GM18498 (cell line): ENCODE results near the gene CNFN.

ENCODE experiments used
- ATAC-seq: cut with Tn5 transposase; IDR thresholded peaks from one replicate; pipeline ENCODE4 v1.9.1; 2021; ENCODE audit warnings: mild to moderate bottlenecking, moderate library complexity; ENCODE audit not compliant: unreplicated experiment

The CNFN gene

GRCh38 chr19:42376177-42376555, 13.9 kb downstream of the CNFN start:
- no peak for ATAC-seq

- no peak for ATAC-seq
Observed at GRCh38 chr19:42375415-42376176, 14.5 kb downstream of the CNFN start.

- no peak for ATAC-seq
Observed at GRCh38 chr19:42374826-42375376, 15.2 kb downstream of the CNFN start.

GRCh38 chr19:42370626-42371175, 19.4 kb downstream of the CNFN start:
- no peak for ATAC-seq

- no peak for ATAC-seq
Observed at GRCh38 chr19:42370068-42370520, 20.0 kb downstream of the CNFN start.

- no peak for ATAC-seq
Observed at GRCh38 chr19:42369433-42370067, 20.5 kb downstream of the CNFN start.

GRCh38 chr19:42368765-42369164, 21.3 kb downstream of the CNFN start:
- ATAC-seq = no peak

- no peak for ATAC-seq
Observed at GRCh38 chr19:42368360-42368759, 21.7 kb downstream of the CNFN start.

GRCh38 chr19:42367929-42368328, 22.2 kb downstream of the CNFN start:
- ATAC-seq = no peak

- no peak for ATAC-seq
Observed at GRCh38 chr19:42366673-42367072, 23.4 kb downstream of the CNFN start.

- no peak for ATAC-seq
Observed at GRCh38 chr19:42363614-42364346, 26.3 kb downstream of the CNFN start.

- no peak for ATAC-seq
Observed at GRCh38 chr19:42362891-42363440, 27.1 kb downstream of the CNFN start.

GRCh38 chr19:42362342-42362741, 27.8 kb downstream of the CNFN start:
- ATAC-seq = no peak

- ATAC-seq = no peak
Observed at GRCh38 chr19:42361545-42361910, 28.6 kb downstream of the CNFN start.

- ATAC-seq = no peak
Observed at GRCh38 chr19:42360787-42361544, 29.1 kb downstream of the CNFN start.

GRCh38 chr19:42357290-42357689, 32.8 kb downstream of the CNFN start:
- ATAC-seq = no peak

- ATAC-seq = no peak
Observed at GRCh38 chr19:42356686-42357085, 33.4 kb downstream of the CNFN start.

GRCh38 chr19:42355896-42356295, 34.2 kb downstream of the CNFN start:
- ATAC-seq = no peak

- ATAC-seq = no peak
Observed at GRCh38 chr19:42353341-42354015, 36.6 kb downstream of the CNFN start.
